GM19351 (cell line): Measurements from ENCODE around the gene DNAH3.

Experiments used
- ATAC-seq: cut with Tn5 transposase; IDR thresholded peaks from one replicate; pipeline ENCODE4 v1.9.1; 2021; ENCODE audit warnings: mild to moderate bottlenecking, moderate library complexity; ENCODE audit not compliant: unreplicated experiment

The DNAH3 gene

DNA sequence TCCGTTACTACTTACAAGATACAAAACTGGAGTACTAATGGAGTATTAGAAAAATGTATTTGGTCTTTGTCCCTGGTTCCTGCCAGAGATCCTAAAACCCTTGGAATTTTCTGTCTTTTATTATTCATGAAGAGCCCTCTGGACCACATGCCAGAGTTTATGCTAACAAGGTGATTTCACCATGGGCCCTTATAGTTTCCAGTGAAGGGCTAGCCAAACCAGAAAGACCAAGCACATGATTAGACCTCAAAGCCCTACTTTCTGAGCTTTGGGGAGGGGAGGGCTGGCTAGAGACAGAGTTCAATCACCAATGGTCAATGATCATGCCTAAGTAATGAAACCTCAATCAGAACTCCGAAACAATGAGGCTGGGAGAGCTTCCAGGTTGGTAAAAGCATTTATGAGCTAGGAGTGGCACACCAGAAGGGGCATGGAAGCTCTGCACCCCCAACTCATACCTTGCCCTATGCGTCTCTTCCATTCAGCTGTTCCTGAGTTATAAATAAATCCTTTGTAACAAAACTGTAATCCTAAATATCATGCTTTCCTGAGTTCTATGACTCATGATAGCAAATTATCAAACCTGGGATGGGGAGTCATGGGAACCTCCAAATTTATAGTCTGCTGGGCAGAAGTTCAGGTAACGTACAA, 260.9 kb downstream of the DNAH3 start:
- no peak for ATAC-seq

DNA sequence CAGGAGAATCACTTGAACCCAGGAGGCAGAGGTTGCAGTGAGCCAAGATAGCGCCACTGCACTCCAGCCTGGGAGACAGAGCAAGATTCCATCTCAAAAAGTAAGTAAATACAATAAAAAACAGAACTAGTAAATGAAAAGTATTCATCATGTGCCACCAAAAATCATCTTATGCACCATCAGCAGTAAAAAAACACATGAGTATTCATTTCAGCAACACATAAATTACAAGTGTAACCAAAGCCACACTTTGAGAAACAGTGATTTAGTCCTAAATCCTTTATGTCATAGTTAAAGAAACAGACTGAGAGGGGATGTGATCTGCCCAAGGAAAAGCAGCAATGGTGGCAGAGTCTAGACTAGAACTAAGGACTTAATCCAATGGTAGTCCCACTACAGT, 263.4 kb downstream of the DNAH3 start:
- no peak for ATAC-seq

DNA sequence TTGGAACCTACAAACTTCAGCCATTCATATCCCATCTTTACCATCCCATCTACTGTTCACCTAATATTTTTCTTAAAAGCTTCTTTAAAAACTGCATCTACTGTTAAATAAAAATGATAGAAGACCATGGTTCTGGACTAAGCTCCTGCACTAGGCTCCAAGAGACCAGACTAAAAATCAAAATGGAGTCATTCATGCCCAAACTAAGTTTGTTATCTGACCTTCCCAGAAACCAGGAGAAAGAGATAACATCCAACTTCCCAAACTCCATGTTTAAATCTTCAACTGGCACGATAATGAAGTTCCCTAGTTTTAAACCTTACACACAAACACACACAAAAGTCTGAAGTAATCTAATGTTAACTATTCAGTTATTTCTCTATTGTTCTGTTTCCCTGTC, 264.3 kb downstream of the DNAH3 start:
- no peak for ATAC-seq

DNA sequence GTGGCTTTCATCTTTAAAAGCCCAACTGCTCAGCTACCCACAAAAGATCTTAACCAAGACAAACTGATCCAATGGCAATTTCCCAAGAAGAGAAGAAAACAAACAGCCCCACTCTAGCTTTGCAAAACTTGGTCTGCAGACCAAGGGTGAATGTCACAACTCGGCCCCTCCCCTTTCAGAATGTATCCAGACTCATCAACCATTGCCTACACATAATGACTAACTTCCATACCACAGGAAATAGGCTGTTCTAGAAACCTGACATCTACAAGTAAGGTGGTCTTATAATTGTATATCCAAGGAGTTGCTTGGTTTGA, 266.4 kb downstream of the DNAH3 start:
- ATAC-seq, result no peak

DNA sequence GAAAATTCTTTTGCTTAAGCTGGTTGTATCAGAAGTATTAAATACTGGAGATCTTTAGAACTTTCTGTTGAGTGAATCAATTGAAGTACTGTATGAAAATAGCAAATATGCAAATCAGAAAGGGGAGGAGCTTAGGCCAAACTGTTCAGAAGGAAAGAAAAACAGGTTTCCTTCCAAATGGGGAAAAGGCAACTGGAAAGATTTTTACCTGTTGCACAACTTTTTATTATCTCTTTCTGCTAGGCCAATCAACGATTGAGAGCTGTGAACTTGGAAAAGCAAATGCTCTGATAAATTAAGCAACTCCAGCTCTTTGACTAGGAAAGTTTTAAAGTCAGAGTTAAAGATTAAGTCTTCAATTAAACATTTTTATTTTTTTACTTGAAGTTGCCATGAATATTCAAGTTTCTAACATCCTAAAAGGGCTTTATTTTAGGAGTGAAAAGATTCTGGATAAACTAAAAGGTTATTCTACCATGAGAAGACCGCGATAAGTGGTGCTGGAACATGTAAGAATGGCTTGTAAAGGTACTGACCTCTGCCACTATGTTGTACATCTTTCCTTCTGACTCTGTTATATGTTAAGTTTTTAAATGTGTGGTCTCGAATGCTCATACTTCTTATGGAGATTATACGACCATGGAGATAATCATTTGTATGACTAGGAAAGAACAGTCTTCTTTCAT, 266.9 kb downstream of the DNAH3 start:
- no peak for ATAC-seq
